Right hindlimb (tissue), 1 donor: Measurements from ENCODE around the gene DOCK1.
"Not testable (repeated sequence)": the region's sequence is repeated elsewhere in the genome, so short reads cannot be mapped to it uniquely, and the experiment has no call there.

ENCODE experiments used
- DNase-seq: peaks from one replicate; pipeline ENCODE4 v3.0.0-alpha.2; 2018

Gene DOCK1

DNA sequence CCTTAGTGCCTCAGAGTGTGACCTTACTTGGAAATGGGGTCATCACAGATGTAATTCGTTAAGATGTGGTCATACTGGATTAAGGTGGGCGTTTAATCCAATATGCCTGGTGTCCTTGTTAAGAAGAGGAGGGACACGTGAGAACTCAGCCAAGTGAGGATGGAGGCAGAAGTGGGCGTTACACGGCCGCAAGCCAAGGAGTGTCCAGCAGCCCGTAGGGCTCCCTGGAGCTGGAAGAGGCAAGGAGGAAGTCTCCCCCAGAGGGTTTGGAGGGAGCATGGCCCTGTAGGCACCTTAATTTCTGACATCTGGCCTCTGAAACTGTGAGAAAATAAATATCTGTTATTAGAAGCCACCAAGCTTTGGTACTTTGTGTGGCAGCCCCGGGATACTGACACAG lies 21.3 kb downstream of the DOCK1 start:
- DNase-seq = no peak

DNA sequence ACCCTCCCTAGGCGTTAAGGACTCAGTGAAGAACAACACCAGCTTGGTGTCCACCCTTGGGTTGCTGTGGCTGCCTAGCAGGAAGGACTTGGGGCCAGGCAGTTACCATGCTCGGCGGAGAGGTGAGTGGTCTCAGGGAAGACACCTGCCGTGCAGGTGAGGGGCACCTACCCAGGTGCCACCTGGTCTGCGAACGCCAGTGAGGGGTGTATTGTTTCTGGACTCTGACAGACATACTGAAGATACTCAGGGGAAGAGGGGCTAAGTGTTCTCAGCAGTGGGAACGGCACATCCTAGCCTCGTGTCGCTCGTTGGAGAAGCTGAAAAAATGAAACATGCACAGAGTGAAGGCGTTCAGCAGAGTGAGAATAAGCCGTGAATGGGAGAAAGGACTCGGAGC lies 22.6 kb downstream of the DOCK1 start:
- DNase-seq = no peak

- no peak for DNase-seq
These were observed 23.0 kb downstream of the DOCK1 start for GRCh38 chr10:126928274-126928673.

DNA sequence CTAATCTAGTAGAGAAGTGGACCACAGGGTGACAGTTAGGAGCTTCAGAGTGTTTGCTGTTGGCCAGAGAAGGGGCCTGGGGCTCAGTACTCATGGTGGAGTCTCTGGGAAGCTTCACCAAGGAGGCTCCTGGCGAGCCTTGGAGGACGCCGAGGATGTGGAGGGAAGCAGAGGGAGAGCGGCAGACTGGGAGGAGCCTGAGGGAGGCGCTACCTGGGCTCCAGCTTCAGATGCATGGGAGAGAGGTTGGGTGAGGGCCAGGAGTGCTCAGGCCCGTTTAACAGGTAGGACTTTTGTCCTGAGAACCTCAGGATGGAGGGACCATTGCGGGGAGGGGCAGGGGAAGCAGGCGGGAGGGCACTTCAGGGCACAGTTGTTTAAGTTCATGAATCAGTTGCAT lies 24.2 kb downstream of the DOCK1 start:
- DNase-seq = no peak

- peak; percentile 45 for DNase-seq
These were observed 25.1 kb downstream of the DOCK1 start for GRCh38 chr10:126930131-126930882.

DNA sequence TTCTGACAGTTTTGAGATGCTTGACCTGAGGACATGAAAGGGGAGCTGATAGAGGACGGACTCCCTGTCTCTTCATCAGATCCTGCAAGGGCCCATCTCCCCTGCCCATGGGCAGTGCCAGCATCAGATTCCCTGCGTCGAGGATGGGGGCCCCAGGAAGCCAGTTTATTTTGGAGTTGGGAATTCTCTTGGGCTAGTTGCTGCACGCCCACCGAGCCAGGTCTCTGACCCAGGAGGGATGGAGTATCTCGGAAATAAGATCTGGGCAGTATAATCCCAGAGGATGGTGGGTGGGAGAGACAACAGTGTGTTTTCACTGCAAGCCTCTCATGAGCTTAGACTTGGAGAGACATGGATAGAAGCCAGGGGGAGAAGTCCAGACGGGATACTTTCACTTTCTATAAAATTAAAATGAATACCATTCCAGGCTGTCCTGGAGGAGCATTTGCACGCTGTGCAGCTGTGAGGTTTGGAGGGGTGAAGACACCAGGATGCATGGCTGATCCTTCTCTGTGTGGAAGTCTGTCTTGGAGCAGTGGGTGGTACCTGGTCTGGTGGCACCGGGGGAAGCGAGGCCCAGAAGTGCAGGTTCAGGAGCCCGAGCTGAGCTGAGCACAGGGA lies 25.8 kb downstream of the DOCK1 start:
- peak; percentile 56 for DNase-seq

DNA sequence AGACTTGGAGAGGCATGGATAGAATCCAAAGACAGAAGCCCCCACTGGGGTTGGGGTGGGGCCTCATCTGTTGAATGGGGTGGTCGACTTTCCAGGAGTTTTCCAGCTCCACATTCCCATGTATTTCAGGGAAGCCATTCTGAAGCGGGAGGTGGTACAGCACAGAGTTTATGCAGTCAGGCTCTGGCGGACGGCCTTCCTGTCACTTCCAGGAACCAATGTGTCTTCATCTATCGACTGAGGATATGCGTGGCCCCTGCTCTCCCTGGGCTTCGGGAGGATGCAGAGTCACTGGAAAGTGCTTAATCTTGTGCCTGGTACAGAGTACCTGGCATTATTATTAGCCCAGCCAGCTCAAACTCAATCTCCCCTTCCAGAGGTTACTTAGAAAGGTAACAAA lies 26.3 kb downstream of the DOCK1 start:
- DNase-seq = no peak

DNA sequence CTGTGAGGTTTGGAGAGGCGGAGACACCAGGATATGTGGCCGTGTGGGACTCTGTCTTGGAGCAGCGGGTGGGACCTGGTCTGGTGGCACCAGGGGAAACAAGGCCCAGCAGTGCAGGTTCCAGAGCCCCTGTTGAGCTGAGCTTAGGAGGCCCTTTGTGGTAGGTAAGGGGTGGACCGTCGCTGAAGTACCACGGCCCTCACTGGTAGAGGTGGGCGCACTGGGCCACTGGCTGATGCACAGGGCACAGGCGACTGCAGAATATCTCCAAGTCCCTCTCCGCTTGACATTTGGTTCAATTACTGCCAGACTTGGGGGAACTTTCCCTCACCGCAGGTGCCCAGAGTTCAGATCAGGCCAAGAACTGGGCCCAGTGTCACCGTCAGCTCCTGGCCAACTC lies 27.3 kb downstream of the DOCK1 start:
- no peak for DNase-seq

GRCh38 chr10:126933116-126933515 lies 27.9 kb downstream of the DOCK1 start:
- no peak for DNase-seq

DNA sequence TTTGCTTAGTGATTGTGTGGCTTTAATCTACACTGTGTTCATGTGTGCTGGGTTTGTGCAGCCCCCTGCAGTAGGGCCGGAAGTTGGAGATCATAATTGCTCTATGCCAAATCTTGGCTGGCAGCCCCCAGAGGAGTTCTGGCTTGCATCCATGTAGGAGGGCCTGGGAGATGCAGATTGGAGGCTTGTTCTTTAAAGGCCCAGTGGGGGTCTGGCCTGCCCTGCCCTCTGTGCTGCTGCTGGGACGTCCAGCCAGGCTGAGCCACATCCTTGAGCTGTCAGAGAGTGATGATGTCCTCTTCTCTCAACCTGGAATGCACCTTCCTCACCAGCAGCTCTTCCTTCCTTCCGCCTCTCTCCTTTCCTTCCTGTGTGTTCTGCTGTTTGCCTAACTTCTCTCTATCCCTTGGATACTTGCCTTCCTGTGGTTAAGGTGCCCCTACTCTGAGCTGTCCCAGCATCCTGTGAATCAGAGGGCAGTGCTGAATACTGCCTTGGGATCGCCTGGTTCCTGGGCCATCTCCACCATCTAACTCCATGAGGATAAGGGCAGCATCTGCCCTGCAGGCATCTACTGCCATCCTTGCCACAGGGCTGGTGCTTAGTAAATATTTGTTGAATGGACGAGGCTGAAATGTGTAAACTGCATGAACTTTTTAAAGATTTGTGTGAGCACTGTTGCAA lies 30.2 kb downstream of the DOCK1 start:
- DNase-seq = no peak

DNA sequence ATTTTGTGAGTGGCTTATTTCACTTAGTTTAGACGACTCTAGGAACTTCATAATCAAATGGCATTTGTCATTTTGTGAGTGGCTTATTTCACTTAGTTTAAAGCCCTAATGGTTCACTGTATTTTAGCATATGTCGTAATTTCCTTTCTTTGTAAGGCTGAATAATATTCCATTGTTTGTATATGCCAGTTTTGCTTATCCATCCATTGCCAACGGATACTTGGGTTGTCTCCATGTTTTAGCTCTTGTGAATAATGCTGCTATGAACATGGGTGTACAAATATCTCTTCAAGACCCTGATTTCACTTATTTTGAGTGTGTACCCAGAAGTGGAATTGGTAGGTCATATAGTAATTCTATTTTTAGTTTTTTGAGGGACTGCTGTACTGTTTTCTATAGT lies 31.8 kb downstream of the DOCK1 start:
- DNase-seq = no peak

DNA sequence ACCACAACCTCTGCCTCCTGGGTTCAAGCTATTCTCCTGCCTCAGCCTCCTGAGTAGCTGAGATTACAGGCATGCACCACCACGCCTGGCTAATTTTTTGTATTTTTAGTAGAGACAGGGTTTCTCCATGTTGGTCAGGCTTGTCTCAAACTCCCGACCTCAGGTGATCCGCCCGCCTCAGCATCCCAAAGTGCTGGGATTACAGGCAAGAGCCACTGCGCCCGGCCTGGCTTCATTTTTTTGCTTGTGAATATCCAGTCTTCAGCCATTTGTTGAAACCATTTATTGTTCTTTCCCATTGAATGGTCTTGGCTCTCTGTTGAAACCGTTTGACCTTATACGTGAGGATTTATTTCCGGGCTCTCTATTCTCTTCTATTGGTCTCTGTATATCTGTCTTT lies 32.9 kb downstream of the DOCK1 start:
- not testable (repeated sequence) for DNase-seq

DNA sequence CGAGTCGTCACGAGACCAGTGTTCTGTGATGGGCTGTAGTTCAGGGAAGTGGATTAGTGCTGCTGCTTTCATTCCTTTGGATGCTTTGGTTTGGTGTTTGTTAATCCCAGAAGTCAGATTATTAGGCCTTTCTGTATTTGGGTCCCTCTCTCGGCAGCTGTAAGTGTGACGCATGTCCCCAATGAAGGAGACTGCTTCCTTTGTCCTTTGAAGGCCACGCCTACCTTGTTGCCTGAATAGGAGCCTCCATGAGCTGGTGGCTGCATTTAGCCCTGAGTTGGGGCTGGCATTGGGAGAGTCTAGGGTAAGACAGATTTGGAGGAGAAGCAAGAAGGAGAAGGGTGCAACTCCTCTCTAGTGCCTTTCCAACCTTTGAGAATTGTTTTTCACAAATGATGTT lies 34.5 kb downstream of the DOCK1 start:
- no peak for DNase-seq

GRCh38 chr10:126940670-126941310 lies 35.6 kb downstream of the DOCK1 start:
- DNase-seq = no peak

- DNase-seq = no peak
These were observed 39.0 kb downstream of the DOCK1 start for GRCh38 chr10:126944191-126944590.

DNA sequence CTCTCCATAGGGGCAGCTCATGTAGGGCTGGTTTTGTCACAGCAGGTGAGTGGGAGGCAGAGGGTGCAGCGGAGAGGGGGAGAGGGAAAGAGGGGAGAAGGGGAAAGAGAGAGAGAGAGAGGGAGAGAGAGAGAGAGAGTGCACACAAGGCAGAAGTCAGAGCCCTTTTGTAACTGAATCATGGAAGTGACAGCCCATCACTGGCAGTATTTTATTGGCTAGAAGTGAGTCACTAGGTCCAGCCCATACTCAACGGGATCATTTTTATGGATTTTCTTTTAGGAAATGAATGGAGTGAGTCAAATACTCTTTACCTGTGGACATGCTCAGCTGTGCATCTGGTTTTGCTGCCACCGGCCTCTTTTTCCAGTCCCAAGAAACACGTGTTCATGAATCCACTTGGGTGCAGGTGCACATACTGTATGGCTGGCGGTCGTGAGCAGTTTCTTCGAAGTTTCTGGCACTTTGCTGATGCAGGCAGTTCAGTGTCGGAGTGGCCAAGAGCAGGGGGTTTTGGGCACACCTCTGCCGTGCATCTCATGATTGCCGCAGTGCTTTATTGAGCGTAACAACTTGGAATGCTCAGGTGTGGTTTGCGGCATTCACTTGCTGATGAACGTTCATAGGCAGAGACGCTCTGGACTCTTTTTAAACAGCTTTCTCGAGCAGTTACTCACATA lies 40.3 kb downstream of the DOCK1 start:
- no peak for DNase-seq

GRCh38 chr10:126946746-126947145 lies 41.5 kb downstream of the DOCK1 start:
- DNase-seq = no peak

DNA sequence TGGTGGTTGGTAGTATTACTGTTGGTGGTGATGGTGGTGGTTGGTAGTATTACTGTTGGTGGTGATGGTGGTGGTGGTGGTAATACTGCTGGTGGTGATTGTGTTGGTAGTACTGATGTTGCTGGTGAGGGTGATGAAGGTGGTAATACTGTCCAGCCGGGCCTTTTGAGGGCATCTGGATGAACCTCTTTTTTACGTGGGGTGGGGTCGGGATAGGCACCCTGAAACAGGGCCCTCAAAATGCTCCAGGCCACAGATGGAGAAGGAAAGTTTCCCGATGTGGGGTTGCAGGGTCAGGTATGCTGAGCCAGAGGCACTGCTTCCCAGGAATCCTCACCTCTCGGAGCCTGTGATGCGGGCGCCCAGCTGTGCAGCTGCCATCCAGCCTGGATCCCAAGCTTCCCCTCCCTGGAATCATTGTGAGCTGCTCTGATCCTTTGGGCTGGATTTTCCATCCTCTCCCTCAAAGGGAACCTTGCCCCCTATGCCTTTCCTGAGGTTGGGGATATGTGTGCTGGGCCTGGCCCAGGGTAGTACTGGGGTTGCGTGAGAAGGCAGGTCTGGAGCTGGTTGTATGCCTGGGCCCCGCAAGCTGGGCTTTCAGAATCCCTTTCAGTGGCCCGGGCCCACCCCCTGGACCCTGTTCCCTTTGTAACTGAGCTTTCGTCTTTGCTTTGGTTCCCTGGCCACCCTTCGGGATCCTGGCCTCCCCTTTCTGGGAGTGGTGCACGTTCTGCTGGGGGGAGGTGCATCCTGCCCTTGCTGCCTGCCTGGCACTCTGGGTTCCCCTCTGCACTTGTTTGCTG lies 43.3 kb downstream of the DOCK1 start:
- DNase-seq = no peak

GRCh38 chr10:126949161-126949503 lies 43.9 kb downstream of the DOCK1 start:
- no peak for DNase-seq

GRCh38 chr10:126950401-126951105 lies 45.3 kb downstream of the DOCK1 start:
- DNase-seq = no peak

DNA sequence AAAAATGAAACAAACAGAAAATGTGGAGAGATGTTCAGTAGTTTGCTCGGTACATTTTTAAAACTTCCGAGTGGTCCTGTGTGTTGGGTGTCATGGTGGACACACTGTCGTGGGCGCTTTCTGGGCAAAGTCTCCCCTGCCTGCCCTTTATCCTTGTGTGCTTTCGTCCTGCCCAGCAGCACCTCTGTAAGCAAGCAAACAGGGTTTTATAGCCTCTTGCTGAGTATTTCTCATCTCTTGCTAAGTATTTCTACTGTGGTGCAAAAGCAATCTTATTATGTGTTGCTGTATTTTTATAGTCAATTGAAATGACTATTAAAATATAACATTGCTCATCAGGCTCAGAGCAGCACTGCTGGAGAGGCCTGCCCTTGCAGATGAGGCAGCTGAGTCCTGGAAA lies 48.7 kb downstream of the DOCK1 start:
- no peak for DNase-seq

- no peak for DNase-seq
These were observed 50.2 kb downstream of the DOCK1 start for GRCh38 chr10:126955396-126955795.
